BLaER1 treated with 17β-estradiol and CSF1 and Interleukin-3, amounts not matched to agents 10 nM and 100 nM (cell line): ENCODE measurements around the gene SLC9A7.
A peak's percentile ranks its signal among the peaks of the same experiment; 100 is the strongest.

ENCODE experiments used
- H3K27ac ChIP-seq, 11 experiments: shearing (Covaris generic); formaldehyde crosslinking; 2 replicates each; pipeline ENCODE4 v1.8.1; 2022
- H3K27me3 ChIP-seq, 11 experiments: shearing (Covaris generic); formaldehyde crosslinking; 2 replicates each; pipeline ENCODE4 v1.8.1; 2022
- H3K36me3 ChIP-seq, 11 experiments: shearing (Covaris generic); formaldehyde crosslinking; 2 replicates each; pipeline ENCODE4 v1.8.1; 2022
- H3K4me1 ChIP-seq, 10 experiments: shearing (Covaris generic); formaldehyde crosslinking; 2 replicates each; pipeline ENCODE4 v1.8.1; 2022
- H3K4me2 ChIP-seq, 11 experiments: shearing (Covaris generic); formaldehyde crosslinking; 2 replicates each; pipeline ENCODE4 v1.8.1; 2022
- H3K4me3 ChIP-seq, 10 experiments: shearing (Covaris generic); formaldehyde crosslinking; 2 replicates each; pipeline ENCODE4 v1.8.1; 2022
- H3K9ac ChIP-seq, 11 experiments: shearing (Covaris generic); formaldehyde crosslinking; 2 replicates each; pipeline ENCODE4 v1.8.1; 2022
- H3K9me3 ChIP-seq, 11 experiments: shearing (Covaris generic); formaldehyde crosslinking; replicated peaks in 1 of 11; 2 replicates each; pipeline ENCODE4 v1.8.1; 2022
- H4K20me1 ChIP-seq, 11 experiments: shearing (Covaris generic); formaldehyde crosslinking; 2 replicates each; pipeline ENCODE4 v1.8.1; 2022
- Cebpa-rat ChIP-seq, 11 experiments: shearing (Covaris generic); IDR thresholded peaks; 2 replicates each; pipeline ENCODE4 v1.8.1; 2022

The SLC9A7 gene

DNA sequence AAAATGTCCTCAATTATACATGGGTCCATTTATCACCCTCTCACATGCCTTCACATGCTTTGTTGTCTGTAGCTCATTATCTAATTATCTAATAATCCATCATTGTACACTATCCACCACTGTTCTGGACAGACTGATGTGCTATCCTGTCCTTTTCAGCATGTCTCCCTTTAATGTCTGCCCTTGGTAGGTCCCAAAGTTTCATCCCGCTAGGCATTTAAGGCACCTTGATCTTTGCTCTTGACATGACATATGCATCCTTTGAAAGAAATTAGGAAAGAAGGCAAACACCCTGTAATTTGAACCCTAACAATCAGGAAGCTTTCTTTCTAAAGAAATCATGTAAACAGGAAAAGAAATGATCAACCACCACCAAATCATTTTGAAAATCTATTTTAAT is 179.7 kb downstream of the SLC9A7 start:
- Histone ChIP-seq H3K4me3 (no peak overlapping the region), H3K4me2 (peak overlapping the region in 9 of 11 experiments; percentile 18 to 76 (median 39); a peak in 12 of 22 replicates), H3K36me3 (peaks cover 0 to 16% (median 0%) of the 10 kb centered on the region in 11 experiments; a peak in 5 of 22 replicates), H3K4me1 (peaks cover 46 to 69% (median 55%) of the 10 kb centered on the region in 10 experiments), H3K27ac (no peak overlapping the region), H4K20me1 (no peaks in the 10 kb centered on the region; a peak in 1 of 22 replicates), H3K9me3 (peaks cover 9 to 19% (median 12%) of the 10 kb centered on the region in 11 experiments), H3K27me3 (no peaks in the 10 kb centered on the region), H3K9ac (no peak overlapping the region)
- TF ChIP-seq Cebpa-rat (IDR thresholded peaks at IDR 0.05) = no peak

DNA sequence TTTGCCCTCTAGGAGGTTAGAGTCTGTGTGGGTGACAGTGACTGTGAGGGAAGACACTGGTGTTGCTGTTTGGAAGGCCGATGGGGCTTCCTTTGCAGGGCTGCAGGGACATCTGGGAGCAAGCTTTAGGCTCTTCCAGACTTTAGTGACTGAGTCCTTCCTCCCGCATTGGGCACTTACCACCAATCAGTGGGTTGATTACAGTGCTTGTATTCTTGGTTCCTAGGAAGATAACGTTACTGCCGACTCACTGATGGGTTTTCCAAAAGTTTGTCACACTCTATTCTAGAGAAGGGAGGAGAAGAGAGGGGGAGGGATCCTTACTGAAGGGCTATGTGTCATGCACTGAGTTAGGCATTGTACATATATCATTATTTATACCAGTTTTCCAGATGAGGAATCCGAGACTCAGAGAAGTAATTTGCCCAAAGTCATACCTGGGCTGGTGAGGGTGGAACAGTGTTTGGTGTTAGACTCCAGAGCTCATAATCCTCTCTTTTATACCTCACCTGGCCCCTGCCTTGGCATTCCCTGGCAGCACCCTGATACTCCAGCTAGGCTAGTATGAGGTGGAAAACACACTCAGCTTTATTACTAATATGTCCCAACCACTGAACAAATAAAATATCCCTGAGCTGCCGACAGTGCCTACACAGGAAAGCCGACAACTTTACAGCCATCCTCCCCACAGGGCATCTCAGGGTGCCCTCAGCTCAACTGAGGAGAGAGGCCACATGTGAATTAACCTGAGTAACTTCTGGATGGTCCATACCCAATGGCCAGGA is 181.5 kb downstream of the SLC9A7 start:
- peak overlapping the region in 4 of 11 experiments; percentile 5 to 69 (median 54); a peak in 5 of 22 replicates for H3K27ac ChIP-seq

DNA sequence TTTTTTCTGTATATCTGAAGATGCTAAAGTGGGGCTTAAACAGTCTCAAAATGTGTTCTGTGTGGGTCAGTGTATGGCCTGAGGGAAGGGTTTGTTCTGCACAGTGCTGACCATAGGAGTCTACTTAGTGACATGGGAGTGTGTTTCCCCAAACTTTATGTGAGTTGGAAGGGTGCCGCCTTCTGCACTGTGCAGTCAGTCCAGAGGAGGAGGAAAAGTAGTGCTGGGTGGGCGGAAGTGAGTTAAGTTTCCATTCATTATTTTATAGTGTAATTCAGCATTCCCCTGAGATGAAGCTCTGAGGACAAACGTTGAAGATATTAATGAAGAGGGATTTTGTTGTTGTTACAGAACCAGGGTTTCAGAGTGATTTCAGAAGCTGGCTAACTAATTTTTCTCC is 182.5 kb downstream of the SLC9A7 start:
- no peak for TF ChIP-seq Cebpa-rat (IDR thresholded peaks at IDR 0.05)
- peak overlapping the region; percentile 72 to 92 (median 86) for H3K4me2 ChIP-seq
- peak overlapping the region in 9 of 11 experiments; percentile 4 to 69 (median 46); a peak in 10 of 22 replicates for H3K27ac ChIP-seq
- H3K9me3 ChIP-seq = peaks cover 20 to 33% (median 25%) of the 10 kb centered on the region in 11 experiments
- H3K4me3 ChIP-seq = peak overlapping the region; percentile 62 to 79 (median 70)
- peak overlapping the region; percentile 3 to 80 (median 71); a peak in 17 of 22 replicates for H3K9ac ChIP-seq
- H3K27me3 ChIP-seq = no peaks in the 10 kb centered on the region
- peaks cover 36 to 61% (median 51%) of the 10 kb centered on the region in 10 experiments for H3K4me1 ChIP-seq
- peaks cover 0 to 16% (median 0%) of the 10 kb centered on the region in 11 experiments; a peak in 5 of 22 replicates for H3K36me3 ChIP-seq
- no peaks in the 10 kb centered on the region; a peak in 1 of 22 replicates for H4K20me1 ChIP-seq

More for the DNA sequence above, 181.5 kb downstream of the SLC9A7 start:
- Histone ChIP-seq H3K27me3 (no peaks in the 10 kb centered on the region), H3K9me3 (peaks cover 20 to 33% (median 25%) of the 10 kb centered on the region in 11 experiments), H3K9ac (peak overlapping the region in 10 of 11 experiments; percentile 3 to 80 (median 53); a peak in 14 of 22 replicates), H3K4me2 (peak overlapping the region; percentile 72 to 92 (median 86)), H3K4me3 (peak overlapping the region in 7 of 10 experiments; percentile 62 to 74 (median 68); a peak in 11 of 20 replicates), H3K36me3 (peaks cover 0 to 16% (median 0%) of the 10 kb centered on the region in 11 experiments; a peak in 5 of 22 replicates), H4K20me1 (no peaks in the 10 kb centered on the region; a peak in 1 of 22 replicates), H3K4me1 (peaks cover 35 to 60% (median 48%) of the 10 kb centered on the region in 10 experiments)
- no peak for TF ChIP-seq Cebpa-rat (IDR thresholded peaks at IDR 0.05)

DNA sequence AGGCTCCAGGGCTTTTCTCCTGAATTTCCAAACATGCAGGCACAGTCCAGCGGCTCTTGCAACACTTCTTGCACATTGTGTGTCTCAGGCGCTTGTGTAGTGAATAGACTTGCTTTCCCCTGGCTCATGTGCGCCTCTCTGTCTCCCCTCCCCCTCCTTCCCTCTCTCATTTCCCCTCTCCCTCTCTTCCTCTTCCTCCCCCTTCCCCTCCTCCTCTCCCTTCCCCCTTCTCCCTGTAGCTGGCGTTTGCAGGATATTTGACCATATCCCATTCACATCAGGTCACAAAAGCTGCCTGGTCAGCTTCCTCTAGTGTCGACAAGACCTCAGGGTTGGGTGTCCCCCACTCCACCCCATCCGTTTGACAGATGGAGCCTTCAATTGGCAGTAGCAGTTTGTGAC is 182.9 kb downstream of the SLC9A7 start:
- H3K27ac ChIP-seq = peak overlapping the region in 9 of 11 experiments; percentile 4 to 69 (median 61); a peak in 14 of 22 replicates

DNA sequence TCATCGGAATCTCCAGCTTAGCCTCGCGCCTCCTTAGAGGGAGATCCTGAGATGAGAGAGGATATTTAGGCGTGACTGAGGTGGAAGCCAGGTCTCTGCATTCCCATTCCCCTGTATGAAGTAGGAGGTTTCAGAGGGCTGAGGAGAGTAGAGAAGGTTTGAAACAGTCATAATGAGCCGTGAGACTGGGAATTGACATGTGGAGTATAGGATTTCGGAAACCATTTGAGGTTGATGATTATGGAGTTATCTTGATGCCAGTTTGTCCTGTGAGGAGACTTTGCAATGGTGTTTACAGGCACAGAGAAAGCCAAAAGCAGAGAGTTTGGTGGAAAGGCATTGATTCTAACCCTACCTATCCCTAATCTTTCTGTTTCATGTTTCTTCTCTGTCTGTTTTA is 183.3 kb downstream of the SLC9A7 start:
- H3K27ac ChIP-seq = peak overlapping the region in 9 of 11 experiments; percentile 4 to 69 (median 62); a peak in 12 of 22 replicates
- H3K9ac ChIP-seq = peak overlapping the region; percentile 58 to 80 (median 76)
- TF ChIP-seq Cebpa-rat (IDR thresholded peaks at IDR 0.05) = no peak
- peaks cover 34 to 61% (median 51%) of the 10 kb centered on the region in 10 experiments for H3K4me1 ChIP-seq
- peak overlapping the region; percentile 62 to 79 (median 70) for H3K4me3 ChIP-seq
- no peaks in the 10 kb centered on the region for H3K27me3 ChIP-seq
- H3K36me3 ChIP-seq = peaks cover 0 to 14% (median 0%) of the 10 kb centered on the region in 11 experiments; a peak in 5 of 22 replicates
- peak overlapping the region; percentile 72 to 92 (median 86) for H3K4me2 ChIP-seq
- peaks cover 20 to 33% (median 25%) of the 10 kb centered on the region in 11 experiments for H3K9me3 ChIP-seq
- H4K20me1 ChIP-seq = no peaks in the 10 kb centered on the region; a peak in 1 of 22 replicates

More for the DNA sequence above, 182.9 kb downstream of the SLC9A7 start:
- Histone ChIP-seq H4K20me1 (no peaks in the 10 kb centered on the region; a peak in 1 of 22 replicates), H3K9me3 (peaks cover 20 to 33% (median 25%) of the 10 kb centered on the region in 11 experiments), H3K4me1 (peaks cover 36 to 61% (median 51%) of the 10 kb centered on the region in 10 experiments), H3K36me3 (peaks cover 0 to 16% (median 0%) of the 10 kb centered on the region in 11 experiments; a peak in 5 of 22 replicates), H3K4me2 (peak overlapping the region; percentile 72 to 92 (median 86)), H3K4me3 (peak overlapping the region; percentile 62 to 79 (median 70)), H3K9ac (peak overlapping the region; percentile 58 to 80 (median 76); a peak in 18 of 22 replicates), H3K27me3 (no peaks in the 10 kb centered on the region)
- TF ChIP-seq Cebpa-rat (IDR thresholded peaks at IDR 0.05) = no peak

DNA sequence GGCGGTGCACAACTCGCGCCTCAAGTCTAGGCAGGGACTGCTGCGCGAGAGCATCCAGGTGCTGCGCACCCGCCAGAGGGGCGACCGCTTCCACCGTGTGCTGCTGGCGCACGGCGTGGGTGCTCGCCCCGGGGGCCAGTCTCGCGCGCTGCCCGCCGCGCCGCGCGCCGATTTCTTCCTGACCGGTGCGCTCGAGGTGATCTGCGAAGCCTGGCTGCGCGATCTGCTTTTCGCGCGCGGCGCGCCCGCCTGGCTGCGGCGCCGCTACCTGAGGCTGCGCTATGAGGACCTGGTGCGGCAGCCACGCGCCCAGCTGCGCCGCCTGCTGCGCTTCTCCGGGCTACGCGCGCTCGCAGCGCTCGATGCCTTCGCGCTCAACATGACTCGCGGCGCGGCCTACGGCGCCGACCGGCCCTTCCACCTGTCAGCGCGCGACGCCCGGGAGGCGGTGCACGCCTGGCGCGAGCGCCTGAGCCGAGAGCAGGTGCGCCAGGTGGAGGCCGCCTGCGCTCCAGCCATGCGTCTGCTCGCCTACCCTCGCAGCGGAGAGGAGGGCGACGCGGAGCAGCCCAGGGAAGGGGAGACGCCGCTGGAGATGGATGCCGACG is 184.0 kb downstream of the SLC9A7 start:
- Histone ChIP-seq H3K36me3 (peaks cover 0 to 11% (median 0%) of the 10 kb centered on the region in 11 experiments; a peak in 5 of 22 replicates), H4K20me1 (no peaks in the 10 kb centered on the region; a peak in 1 of 22 replicates), H3K27ac (peak overlapping the region in 10 of 11 experiments; percentile 48 to 73 (median 63); a peak in 20 of 22 replicates), H3K27me3 (no peaks in the 10 kb centered on the region), H3K9me3 (peaks cover 20 to 33% (median 25%) of the 10 kb centered on the region in 11 experiments), H3K4me2 (peak overlapping the region; percentile 72 to 92 (median 86)), H3K9ac (peak overlapping the region; percentile 58 to 80 (median 76)), H3K4me1 (peaks cover 31 to 59% (median 51%) of the 10 kb centered on the region in 10 experiments), H3K4me3 (peak overlapping the region; percentile 62 to 79 (median 70))
- no peak for TF ChIP-seq Cebpa-rat (IDR thresholded peaks at IDR 0.05)

DNA sequence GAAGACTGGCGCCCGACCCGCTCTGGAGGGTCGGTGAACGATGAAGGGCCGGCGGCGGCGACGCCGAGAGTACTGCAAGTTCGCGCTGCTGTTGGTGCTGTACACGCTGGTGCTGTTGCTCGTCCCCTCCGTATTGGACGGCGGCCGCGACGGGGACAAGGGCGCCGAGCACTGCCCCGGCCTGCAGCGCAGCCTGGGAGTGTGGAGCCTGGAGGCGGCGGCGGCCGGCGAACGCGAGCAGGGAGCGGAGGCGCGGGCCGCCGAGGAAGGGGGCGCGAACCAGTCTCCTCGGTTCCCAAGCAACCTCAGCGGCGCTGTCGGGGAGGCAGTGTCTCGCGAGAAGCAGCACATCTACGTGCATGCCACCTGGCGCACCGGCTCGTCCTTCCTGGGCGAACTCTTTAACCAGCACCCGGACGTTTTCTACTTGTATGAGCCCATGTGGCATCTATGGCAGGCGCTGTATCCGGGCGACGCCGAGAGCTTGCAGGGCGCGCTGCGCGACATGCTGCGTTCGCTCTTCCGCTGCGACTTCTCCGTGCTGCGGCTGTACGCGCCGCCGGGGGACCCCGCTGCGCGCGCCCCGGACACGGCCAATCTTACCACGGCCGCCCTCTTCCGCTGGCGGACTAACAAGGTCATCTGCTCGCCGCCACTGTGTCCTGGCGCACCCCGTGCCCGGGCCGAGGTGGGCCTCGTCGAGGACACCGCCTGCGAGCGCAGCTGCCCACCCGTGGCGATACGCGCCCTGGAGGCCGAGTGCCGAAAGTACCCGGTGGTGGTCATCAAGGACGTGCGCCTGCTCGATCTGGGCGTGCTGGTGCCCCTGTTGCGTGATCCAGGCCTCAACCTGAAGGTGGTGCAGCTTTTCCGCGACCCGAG is 184.8 kb downstream of the SLC9A7 start:
- Histone ChIP-seq H3K9ac (peak overlapping the region; percentile 58 to 80 (median 76)), H3K4me1 (peaks cover 31 to 52% (median 45%) of the 10 kb centered on the region in 10 experiments), H3K4me3 (peak overlapping the region; percentile 62 to 79 (median 70)), H3K27me3 (no peaks in the 10 kb centered on the region), H3K36me3 (peaks cover 0 to 10% (median 0%) of the 10 kb centered on the region in 11 experiments; a peak in 5 of 22 replicates), H3K27ac (peak overlapping the region in 10 of 11 experiments; percentile 48 to 73 (median 63); a peak in 20 of 22 replicates), H4K20me1 (no peaks in the 10 kb centered on the region; a peak in 1 of 22 replicates), H3K9me3 (peaks cover 20 to 33% (median 25%) of the 10 kb centered on the region in 11 experiments), H3K4me2 (peak overlapping the region; percentile 72 to 92 (median 86))
- no peak for TF ChIP-seq Cebpa-rat (IDR thresholded peaks at IDR 0.05)
